Mesothelial cell of epicardium (in vitro differentiated cells): ENCODE data around the gene SUDS3. TPM values are rescaled to one million over a fixed set of nuclear protein-coding genes. Genes with fewer than 3 reads are reported as not detected.

Source experiments
- DNase-seq, 2 experiments: peaks; one replicate each; pipeline ENCODE4 v3.0.0; 2021; ENCODE audit warnings: low spot score in 2 of 2; ENCODE audit not compliant: unreplicated experiment in 2 of 2
- H3K27ac Mint-ChIP-seq: 2 replicates; pipeline ENCODE4 v1.8.0; 2021; ENCODE audit warnings: mixed read lengths
- H3K27me3 Mint-ChIP-seq: 2 replicates; pipeline ENCODE4 v1.8.0; 2021; ENCODE audit warnings: low read depth, mixed read lengths
- H3K36me3 Mint-ChIP-seq: 2 replicates; pipeline ENCODE4 v1.8.0; 2021; ENCODE audit warnings: mixed read lengths
- H3K4me1 Mint-ChIP-seq: 2 replicates; pipeline ENCODE4 v1.8.0; 2021; ENCODE audit warnings: mixed read lengths
- H3K4me3 Mint-ChIP-seq: 2 replicates; pipeline ENCODE4 v1.8.0; 2021; ENCODE audit warnings: mild to moderate bottlenecking, moderate library complexity, mixed read lengths
- H3K9me3 Mint-ChIP-seq: 2 replicates; pipeline ENCODE4 v1.8.0; 2021; ENCODE audit warnings: mixed read lengths
- CTCF ChIP-seq: fragments of 200-600 bp; sonication (generic); IDR thresholded peaks from one replicate; pipeline ENCODE4 v1.5.0; 2021; ENCODE audit warnings: antibody characterized with exemption; ENCODE audit not compliant: unreplicated experiment
- total RNA-seq: library from RNA; stranded (reverse); gene quantifications from 3 replicates; pipeline ENCODE4 v1.2.1, GENCODE V29; 2021

Gene SUDS3
- total RNA-seq, 1 donor from 2014 or later, result 44.6 TPM

GRCh38 chr12:118424884-118425283 is 48.5 kb downstream of the SUDS3 start:
- H3K4me3 Mint-ChIP-seq, result no peak overlapping the region
- H3K27ac Mint-ChIP-seq, result no peak overlapping the region
- H3K27me3 Mint-ChIP-seq, result no peaks in the 10 kb centered on the region
- H3K36me3 Mint-ChIP-seq, result no peaks in the 10 kb centered on the region
- DNase-seq, result no peak
- TF ChIP-seq CTCF, result no peak
- no peaks in the 10 kb centered on the region for H3K9me3 Mint-ChIP-seq
- no peaks in the 10 kb centered on the region for H3K4me1 Mint-ChIP-seq

- no peak overlapping the region for H3K4me3 Mint-ChIP-seq
- H3K36me3 Mint-ChIP-seq, result no peaks in the 10 kb centered on the region
- no peaks in the 10 kb centered on the region for H3K4me1 Mint-ChIP-seq
- no peak overlapping the region for H3K27ac Mint-ChIP-seq
- no peaks in the 10 kb centered on the region for H3K27me3 Mint-ChIP-seq
- no peak for DNase-seq
- no peak for TF ChIP-seq CTCF
- H3K9me3 Mint-ChIP-seq, result no peaks in the 10 kb centered on the region
Measured at GRCh38 chr12:118425364-118425763, 49.0 kb downstream of the SUDS3 start.

- DNase-seq, result no peak
- TF ChIP-seq CTCF, result no peak
- Mint-ChIP-seq H3K27ac (no peak overlapping the region), H3K36me3 (no peaks in the 10 kb centered on the region), H3K9me3 (no peaks in the 10 kb centered on the region), H3K4me1 (no peaks in the 10 kb centered on the region), H3K27me3 (no peaks in the 10 kb centered on the region), H3K4me3 (no peak overlapping the region)
Measured at GRCh38 chr12:118427819-118428218, 51.5 kb downstream of the SUDS3 start.

GRCh38 chr12:118428643-118429042 is 52.3 kb downstream of the SUDS3 start:
- no peaks in the 10 kb centered on the region for H3K4me1 Mint-ChIP-seq
- no peak overlapping the region for H3K4me3 Mint-ChIP-seq
- no peaks in the 10 kb centered on the region for H3K36me3 Mint-ChIP-seq
- H3K27ac Mint-ChIP-seq, result no peak overlapping the region
- no peaks in the 10 kb centered on the region for H3K27me3 Mint-ChIP-seq
- DNase-seq, result no peak
- TF ChIP-seq CTCF, result no peak
- no peaks in the 10 kb centered on the region for H3K9me3 Mint-ChIP-seq

GRCh38 chr12:118429688-118430383 is 53.5 kb downstream of the SUDS3 start:
- no peak overlapping the region for H3K27ac Mint-ChIP-seq
- H3K27me3 Mint-ChIP-seq, result no peaks in the 10 kb centered on the region
- DNase-seq, result no peak
- no peak overlapping the region for H3K4me3 Mint-ChIP-seq
- H3K9me3 Mint-ChIP-seq, result no peaks in the 10 kb centered on the region
- no peaks in the 10 kb centered on the region for H3K4me1 Mint-ChIP-seq
- H3K36me3 Mint-ChIP-seq, result no peaks in the 10 kb centered on the region
- no peak for TF ChIP-seq CTCF

- no peak for DNase-seq
- Mint-ChIP-seq H3K4me3 (no peak overlapping the region), H3K27ac (no peak overlapping the region), H3K27me3 (no peaks in the 10 kb centered on the region), H3K9me3 (no peaks in the 10 kb centered on the region), H3K36me3 (no peaks in the 10 kb centered on the region), H3K4me1 (no peaks in the 10 kb centered on the region)
- TF ChIP-seq CTCF, result no peak
Measured at GRCh38 chr12:118430516-118430915, 54.2 kb downstream of the SUDS3 start.
